ENCODE results near the gene LRRD1. TPM values are rescaled to one million over a fixed set of nuclear protein-coding genes. Genes with fewer than 3 reads are reported as not detected.
"Not testable (repeated sequence)": the region's sequence is repeated elsewhere in the genome, so short reads cannot be mapped to it uniquely, and the experiment has no call there.

The LRRD1 gene
- under 1 TPM; 0.11 to 0.95 (median 0.34) TPM for polyA plus RNA-seq (ENCODE audit: insufficient read length in 4 of 4)

DNA sequence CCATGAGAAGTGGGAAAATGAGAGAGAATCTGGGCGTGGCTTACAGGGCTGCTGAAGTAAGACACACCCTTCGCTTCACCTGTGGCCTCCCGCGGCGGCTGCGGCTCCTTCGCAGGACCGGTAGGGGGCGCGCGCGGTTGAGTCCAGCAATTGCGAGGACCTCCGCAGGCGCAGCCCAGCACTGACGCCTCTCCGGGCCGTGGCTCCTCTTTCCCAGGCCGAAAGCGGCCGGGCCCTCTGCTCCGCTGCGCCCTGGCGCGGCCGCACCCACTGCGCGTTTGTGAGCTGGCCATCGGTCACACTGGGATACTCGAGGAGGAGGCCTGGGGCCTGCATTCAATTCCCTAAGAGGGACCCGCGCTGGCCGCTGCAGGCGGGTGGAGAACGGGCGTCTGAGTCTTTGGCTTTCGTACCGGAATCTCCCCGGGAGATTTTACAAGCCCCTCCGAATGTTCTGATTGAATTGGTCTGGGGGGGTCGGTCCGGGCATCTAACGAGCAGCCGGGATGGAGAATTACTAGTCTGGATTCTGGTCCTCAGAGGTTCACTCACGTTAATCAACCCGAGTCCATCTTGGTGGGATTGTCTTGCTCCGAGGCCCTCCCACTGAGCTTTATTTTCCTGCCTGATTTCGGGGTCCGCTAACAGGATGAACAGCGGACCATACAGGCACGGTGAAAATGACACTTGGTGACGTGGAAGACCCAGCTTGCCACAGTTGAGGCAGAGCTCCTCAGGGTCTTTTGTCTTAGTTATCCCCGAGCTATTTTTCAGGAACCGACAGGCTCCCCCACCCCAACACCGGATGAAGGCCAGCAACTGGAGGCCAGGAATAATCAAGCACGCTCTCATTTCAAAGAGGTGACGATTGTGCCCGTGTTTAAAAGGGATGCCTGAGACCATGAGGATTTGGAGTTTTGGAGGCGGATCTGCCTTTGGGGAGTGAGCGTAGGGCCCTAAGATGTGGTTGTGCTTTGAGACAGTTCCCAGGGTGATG, at the start of gene LRRD1:
Gene LRRD1 (minus strand): TSS at position 215 of the 997 bp plus-strand sequence. CDS start 13,940 bp downstream, outside the sequence.
- DNase-seq (ENCODE audit: low read depth in 4 of 4, low spot score in 2 of 4) = peak; percentile 72 to 77 (median 76)

- no peak for DNase-seq (ENCODE audit: low read depth in 4 of 4, low spot score in 2 of 4)
These were observed 49.8 kb upstream of the LRRD1 start for GRCh38 chr7:92228742-92229141.

DNA sequence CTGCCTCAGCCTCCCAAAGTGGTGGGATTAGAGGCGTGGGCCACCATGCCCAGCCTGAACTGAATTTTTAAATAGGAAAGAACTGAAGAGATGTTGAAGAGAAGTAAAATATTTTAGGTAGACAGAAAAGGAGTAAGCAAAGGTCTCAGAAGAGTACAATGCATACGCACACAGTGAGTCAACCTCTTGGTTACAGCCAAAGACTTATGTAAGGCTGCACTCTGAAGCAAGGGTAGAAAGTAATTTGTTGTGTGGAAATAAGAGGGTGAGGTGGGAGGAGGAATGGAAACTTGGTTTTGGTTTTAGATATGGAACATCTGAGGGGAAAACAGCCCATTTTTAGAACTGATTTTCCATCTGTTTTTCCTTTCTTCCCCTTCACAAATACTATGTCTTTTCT, 49.2 kb upstream of the LRRD1 start:
- no peak for DNase-seq (ENCODE audit: low read depth in 4 of 4, low spot score in 2 of 4)

- DNase-seq (ENCODE audit: low read depth in 4 of 4, low spot score in 2 of 4) = no peak
These were observed 48.0 kb upstream of the LRRD1 start for GRCh38 chr7:92226981-92227380.

GRCh38 chr7:92221766-92222165, 42.8 kb upstream of the LRRD1 start:
- DNase-seq (ENCODE audit: low read depth in 4 of 4, low spot score in 2 of 4) = no peak

DNA sequence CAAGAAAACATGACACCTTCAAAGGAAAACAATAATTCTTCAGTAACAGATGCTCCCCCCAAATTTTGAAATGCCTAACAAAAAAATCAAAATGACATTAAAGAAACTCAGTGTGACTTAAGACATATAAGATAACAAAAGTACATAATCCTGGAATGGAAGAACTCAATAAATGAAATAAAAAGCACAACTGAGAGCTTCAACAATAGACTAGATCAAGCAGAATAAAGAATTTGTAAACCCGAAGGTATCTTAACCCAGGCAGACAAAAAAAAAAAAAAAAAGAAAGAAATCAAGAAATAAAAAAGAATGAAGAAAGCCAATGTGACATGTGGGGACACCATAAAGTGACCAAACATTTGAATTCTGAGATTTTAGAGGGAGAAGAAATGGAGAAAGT, 27.7 kb upstream of the LRRD1 start:
- no peak for DNase-seq (ENCODE audit: low read depth in 4 of 4, low spot score in 2 of 4)

- DNase-seq (ENCODE audit: low read depth in 4 of 4, low spot score in 2 of 4) = no peak
These were observed 27.0 kb upstream of the LRRD1 start for GRCh38 chr7:92205987-92206386.

DNA sequence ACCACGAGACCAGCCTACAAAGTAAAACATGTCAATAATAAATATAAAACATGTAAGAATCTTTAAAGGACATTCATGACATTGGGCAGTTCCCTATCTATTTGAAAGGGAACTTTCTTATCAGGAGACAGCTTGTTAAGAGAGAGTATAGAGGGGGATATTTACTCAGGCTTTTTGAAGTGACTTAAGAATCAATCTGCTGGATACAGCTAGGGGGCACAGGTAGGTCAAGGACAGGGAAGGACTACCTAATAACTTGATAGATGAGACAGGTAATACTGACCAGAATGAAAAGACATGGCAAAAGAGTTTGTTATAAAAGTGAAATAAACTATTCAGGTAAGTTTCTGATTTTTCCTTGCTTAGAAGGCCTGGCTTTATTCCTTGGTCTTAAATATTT, 21.8 kb upstream of the LRRD1 start:
- no peak for DNase-seq (ENCODE audit: low read depth in 4 of 4, low spot score in 2 of 4)

- no peak for DNase-seq (ENCODE audit: low read depth in 4 of 4, low spot score in 2 of 4)
These were observed 13.4 kb upstream of the LRRD1 start for GRCh38 chr7:92192326-92192725.

- DNase-seq (ENCODE audit: low read depth in 4 of 4, low spot score in 2 of 4) = not testable (repeated sequence)
These were observed 10.3 kb upstream of the LRRD1 start for GRCh38 chr7:92189246-92189645.

DNA sequence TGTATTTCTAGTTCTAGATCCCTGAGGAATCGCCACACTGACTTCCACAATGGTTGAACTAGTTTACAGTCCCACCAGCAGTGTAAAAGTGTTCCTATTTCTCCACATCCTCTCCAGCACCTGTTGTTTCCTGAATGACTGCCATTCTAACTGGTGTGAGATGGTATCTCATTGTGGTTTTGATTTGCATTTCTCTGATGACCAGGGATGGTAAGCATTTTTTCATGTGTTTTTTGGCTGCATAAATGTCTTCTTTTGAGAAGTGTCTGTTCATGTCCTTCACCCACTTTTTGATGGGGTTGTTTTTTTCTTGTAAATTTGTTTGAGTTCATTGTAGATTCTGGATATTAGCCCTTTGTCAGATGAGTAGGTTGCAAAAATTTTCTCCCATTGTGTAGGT, 5.4 kb upstream of the LRRD1 start:
- DNase-seq (ENCODE audit: low read depth in 4 of 4, low spot score in 2 of 4) = not testable (repeated sequence)

DNA sequence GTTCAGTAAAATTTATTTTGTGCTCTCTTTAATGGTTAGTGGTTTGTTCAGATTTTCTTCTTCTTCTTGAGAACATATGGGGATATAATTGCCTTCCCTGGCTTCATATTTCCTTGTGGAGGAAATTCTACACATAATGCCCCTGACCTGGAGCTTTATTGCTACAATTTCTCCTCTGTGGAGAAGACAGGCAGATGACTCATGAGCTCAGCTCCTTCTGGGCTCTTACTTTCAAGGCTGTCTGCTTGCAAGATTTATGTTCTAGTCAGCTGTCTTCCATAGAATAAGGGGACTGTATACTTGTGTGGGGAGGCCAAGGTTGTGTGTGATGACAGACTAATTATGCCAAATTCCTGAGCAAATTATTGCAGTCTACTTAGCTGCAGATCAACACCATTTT, 1.6 kb downstream of the LRRD1 start:
- DNase-seq (ENCODE audit: low read depth in 4 of 4, low spot score in 2 of 4) = no peak

GRCh38 chr7:92169529-92169928, 9.4 kb downstream of the LRRD1 start:
- not testable (repeated sequence) for DNase-seq (ENCODE audit: low read depth in 4 of 4, low spot score in 2 of 4)

- DNase-seq (ENCODE audit: low read depth in 4 of 4, low spot score in 2 of 4) = no peak
These were observed 17.7 kb downstream of the LRRD1 start for GRCh38 chr7:92161271-92161670.

GRCh38 chr7:92158660-92159575, 20.0 kb downstream of the LRRD1 start:
- DNase-seq (ENCODE audit: low read depth in 4 of 4, low spot score in 2 of 4) = no peak

DNA sequence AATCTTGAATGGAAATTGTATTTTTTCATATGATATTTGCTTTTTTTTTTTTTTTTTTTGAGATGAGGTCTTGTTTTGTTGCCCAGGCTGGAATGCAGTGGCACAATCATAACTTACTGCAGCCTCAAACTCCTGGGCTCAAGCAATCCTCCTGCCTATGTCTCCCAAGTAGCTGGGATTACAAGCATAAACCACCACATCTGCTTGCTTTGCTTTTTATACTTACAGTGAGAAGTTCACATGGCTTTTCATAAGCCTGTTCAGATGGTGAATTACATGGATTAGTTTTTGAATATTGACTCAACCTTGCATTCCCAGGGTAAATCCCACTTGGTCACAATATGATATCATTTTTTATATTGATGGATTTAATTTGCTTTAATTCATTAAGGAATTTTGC, 22.0 kb downstream of the LRRD1 start:
- no peak for DNase-seq (ENCODE audit: low read depth in 4 of 4, low spot score in 2 of 4)

- DNase-seq (ENCODE audit: low read depth in 4 of 4, low spot score in 2 of 4) = no peak
These were observed 23.7 kb downstream of the LRRD1 start for GRCh38 chr7:92155108-92155739.

- DNase-seq (ENCODE audit: low read depth in 4 of 4, low spot score in 2 of 4) = no peak
These were observed 28.4 kb downstream of the LRRD1 start for GRCh38 chr7:92150450-92151017.

GRCh38 chr7:92149736-92150239, 29.2 kb downstream of the LRRD1 start:
- no peak for DNase-seq (ENCODE audit: low read depth in 4 of 4, low spot score in 2 of 4)
